Measurements from ENCODE around the gene HEXB.

Gene HEXB

DNA sequence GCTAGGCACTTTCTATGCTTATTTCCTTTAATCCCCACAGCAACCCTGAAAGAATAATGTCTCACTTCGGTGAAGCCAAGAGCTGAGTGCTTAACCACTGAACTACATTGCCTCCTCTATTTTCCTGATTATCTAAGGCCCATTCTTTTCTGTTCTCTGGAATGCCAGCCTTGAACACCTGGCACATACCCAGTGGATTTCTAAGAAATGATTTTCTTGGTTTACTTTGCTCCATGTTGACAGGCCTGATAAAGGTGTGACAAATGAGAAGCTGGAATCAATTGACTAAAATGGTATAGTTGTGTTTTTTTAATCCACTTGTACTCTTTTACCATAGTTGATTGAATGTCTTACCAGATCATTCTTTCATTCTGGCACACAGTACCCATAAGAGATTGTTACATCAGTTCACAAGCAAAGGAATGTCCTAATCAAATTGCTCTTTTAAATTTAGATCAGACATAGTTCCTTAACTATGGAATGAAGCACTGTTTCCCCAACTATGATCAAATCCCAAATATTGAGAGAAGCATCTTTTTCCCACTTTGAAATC is 35.5 kb upstream of the HEXB start:
- ATAC-seq: no peak
- H3K27me3 Mint-ChIP-seq: no peaks in the 10 kb centered on the region
- no peaks in the 10 kb centered on the region for H3K9me3 Mint-ChIP-seq

GRCh38 chr5:74651710-74652109 is 33.3 kb upstream of the HEXB start:
- no peak overlapping the region for H3K4me3 Mint-ChIP-seq
- H3K9me3 Mint-ChIP-seq: no peaks in the 10 kb centered on the region
- no peak overlapping the region for H3K27ac Mint-ChIP-seq

More for the DNA sequence above, 35.5 kb upstream of the HEXB start:
- Mint-ChIP-seq H3K27ac (no peak overlapping the region), H3K4me1 (no peaks in the 10 kb centered on the region), H3K4me3 (no peak overlapping the region)
- no peak for DNase-seq

DNA sequence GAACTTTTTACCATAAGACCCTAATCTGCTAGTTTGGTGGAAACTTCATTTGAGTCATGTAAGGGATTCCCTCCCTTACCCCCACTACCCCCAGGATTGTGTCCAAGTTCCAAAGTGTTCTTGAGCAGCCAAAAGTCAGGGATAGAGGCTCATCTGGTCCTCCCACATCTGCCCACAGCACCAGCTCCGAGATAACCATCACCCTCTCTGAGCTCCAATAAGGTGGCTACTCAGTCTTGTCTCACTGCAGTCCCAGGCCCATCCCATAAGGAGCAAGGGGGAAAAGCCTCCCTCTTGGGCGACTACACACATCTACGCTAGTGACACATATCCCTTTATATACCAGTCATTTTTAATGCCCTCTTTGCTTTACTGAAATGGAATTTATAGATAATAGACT is 32.5 kb upstream of the HEXB start:
- Mint-ChIP-seq H3K4me3 (no peak overlapping the region), H3K4me1 (no peaks in the 10 kb centered on the region), H3K27ac (no peak overlapping the region), H3K9me3 (no peaks in the 10 kb centered on the region), H3K27me3 (no peaks in the 10 kb centered on the region)
- ATAC-seq: no peak
- DNase-seq: no peak

More at GRCh38 chr5:74651710-74652109, 33.3 kb upstream of the HEXB start:
- ATAC-seq (no peak), DNase-seq (no peak)
- Mint-ChIP-seq H3K27me3 (no peaks in the 10 kb centered on the region), H3K4me1 (no peaks in the 10 kb centered on the region)

GRCh38 chr5:74653991-74654390 is 31.0 kb upstream of the HEXB start:
- ATAC-seq (no peak), DNase-seq (no peak)
- no peaks in the 10 kb centered on the region for H3K27me3 Mint-ChIP-seq
- H3K4me3 Mint-ChIP-seq: no peak overlapping the region
- no peak overlapping the region for H3K27ac Mint-ChIP-seq
- H3K9me3 Mint-ChIP-seq: no peaks in the 10 kb centered on the region
- H3K4me1 Mint-ChIP-seq: no peaks in the 10 kb centered on the region

GRCh38 chr5:74655206-74655605 is 29.8 kb upstream of the HEXB start:
- H3K9me3 Mint-ChIP-seq: no peaks in the 10 kb centered on the region
- no peaks in the 10 kb centered on the region for H3K27me3 Mint-ChIP-seq
- no peaks in the 10 kb centered on the region for H3K4me1 Mint-ChIP-seq
- no peak overlapping the region for H3K4me3 Mint-ChIP-seq
- no peak for ATAC-seq
- no peak for DNase-seq
- no peak overlapping the region for H3K27ac Mint-ChIP-seq

GRCh38 chr5:74655716-74656115 is 29.3 kb upstream of the HEXB start:
- H3K4me3 Mint-ChIP-seq: no peak overlapping the region
- no peaks in the 10 kb centered on the region for H3K9me3 Mint-ChIP-seq
- no peaks in the 10 kb centered on the region for H3K4me1 Mint-ChIP-seq
- H3K27me3 Mint-ChIP-seq: peaks cover 4% of the 10 kb centered on the region
- ATAC-seq (no peak), DNase-seq (no peak)
- H3K27ac Mint-ChIP-seq: no peak overlapping the region

DNA sequence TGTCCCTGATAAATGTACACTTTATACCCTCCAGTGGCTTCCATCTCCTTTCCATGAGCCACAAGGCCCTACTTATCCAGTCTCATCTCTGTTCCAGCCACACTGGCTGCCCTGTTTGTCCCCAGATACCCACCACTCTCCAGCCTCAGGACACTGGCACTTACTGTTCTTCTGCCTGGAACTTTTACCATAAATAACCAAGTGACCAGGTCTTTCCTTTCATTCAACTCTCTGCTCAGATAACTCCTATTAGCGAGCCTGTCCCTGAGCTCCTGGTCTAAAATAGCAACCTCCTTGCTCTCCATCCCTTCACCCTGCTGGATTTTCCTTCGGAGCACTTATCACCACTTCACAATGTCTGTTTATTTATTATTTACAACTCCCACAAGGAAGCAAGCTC is 27.9 kb upstream of the HEXB start:
- Mint-ChIP-seq H3K27ac (no peak overlapping the region), H3K9me3 (no peaks in the 10 kb centered on the region), H3K4me3 (no peak overlapping the region), H3K4me1 (no peaks in the 10 kb centered on the region), H3K27me3 (peaks cover 16% of the 10 kb centered on the region)
- no peak for DNase-seq
- no peak for ATAC-seq

DNA sequence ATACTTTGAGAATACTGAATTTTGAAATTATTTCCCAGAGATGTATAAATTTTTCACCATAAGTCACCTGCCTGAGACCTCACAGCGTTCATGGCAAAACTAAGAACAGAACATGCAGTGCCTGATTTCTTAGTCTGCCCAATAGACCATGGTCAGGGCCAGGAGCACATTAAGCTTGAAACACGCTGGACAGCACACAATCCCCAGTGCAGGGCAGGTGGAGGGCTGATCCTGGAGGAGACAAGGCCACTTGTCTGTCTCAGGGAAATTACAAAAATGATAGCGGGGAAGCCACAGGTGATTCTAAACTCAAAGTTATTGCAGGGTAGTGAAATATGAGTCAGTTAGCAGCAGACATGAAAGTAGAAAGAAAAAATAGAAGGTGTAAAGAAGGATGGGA is 25.9 kb upstream of the HEXB start:
- Mint-ChIP-seq H3K4me3 (no peak overlapping the region), H3K27ac (no peak overlapping the region), H3K27me3 (peaks cover 24% of the 10 kb centered on the region), H3K9me3 (no peaks in the 10 kb centered on the region), H3K4me1 (no peaks in the 10 kb centered on the region)
- ATAC-seq: no peak
- no peak for DNase-seq

DNA sequence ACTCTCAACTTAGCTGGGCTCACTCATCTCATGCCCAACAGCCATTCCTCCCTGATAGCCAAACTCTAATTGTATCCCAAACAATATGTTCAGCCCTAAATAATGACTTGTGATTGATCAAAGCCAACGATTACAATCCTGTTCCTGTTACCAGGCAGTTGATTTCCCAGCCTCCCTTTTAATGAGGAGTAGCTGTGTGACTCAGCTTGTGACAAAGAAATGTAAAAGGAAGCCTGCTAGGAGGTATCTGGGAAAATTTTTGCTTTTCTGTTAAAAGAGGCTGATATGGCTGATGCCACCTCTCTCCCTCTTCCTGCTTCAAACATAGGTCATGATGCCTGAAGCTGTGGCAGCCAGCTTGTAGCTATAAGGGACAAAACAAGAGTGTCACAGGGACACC is 24.9 kb upstream of the HEXB start:
- ATAC-seq (no peak), DNase-seq (no peak)
- Mint-ChIP-seq H3K27ac (no peak overlapping the region), H3K4me1 (no peaks in the 10 kb centered on the region), H3K27me3 (peaks cover 24% of the 10 kb centered on the region), H3K9me3 (no peaks in the 10 kb centered on the region), H3K4me3 (no peak overlapping the region)

GRCh38 chr5:74660873-74661272 is 24.2 kb upstream of the HEXB start:
- Mint-ChIP-seq H3K4me1 (no peaks in the 10 kb centered on the region), H3K4me3 (no peak overlapping the region), H3K27ac (no peak overlapping the region), H3K27me3 (peaks cover 24% of the 10 kb centered on the region), H3K9me3 (no peaks in the 10 kb centered on the region)
- no peak for ATAC-seq
- no peak for DNase-seq

- no peak for DNase-seq
- no peak overlapping the region for H3K27ac Mint-ChIP-seq
- ATAC-seq: no peak
- H3K27me3 Mint-ChIP-seq: peaks cover 24% of the 10 kb centered on the region
- H3K4me1 Mint-ChIP-seq: no peaks in the 10 kb centered on the region
- no peaks in the 10 kb centered on the region for H3K9me3 Mint-ChIP-seq
- H3K4me3 Mint-ChIP-seq: no peak overlapping the region
Observed at GRCh38 chr5:74664551-74664950, 20.5 kb upstream of the HEXB start.

DNA sequence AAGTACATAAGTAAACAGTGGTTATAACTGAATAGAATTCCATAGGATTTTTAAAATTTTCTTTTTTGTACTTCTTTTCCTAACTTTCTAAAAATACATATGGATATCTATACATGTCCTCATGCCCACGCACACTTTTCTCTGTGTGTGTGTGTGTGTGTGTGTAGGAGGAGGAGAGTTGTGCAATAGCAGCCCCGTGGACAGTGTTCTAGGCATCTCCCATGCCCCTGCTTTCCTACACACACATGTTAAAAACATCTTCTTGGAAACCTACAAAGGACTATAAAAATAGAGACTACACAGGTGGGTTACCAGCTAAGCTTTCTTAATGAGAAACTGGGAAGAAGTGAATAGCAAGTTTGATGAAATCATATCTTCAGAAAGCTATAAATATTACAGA is 19.8 kb upstream of the HEXB start:
- peaks cover 24% of the 10 kb centered on the region for H3K27me3 Mint-ChIP-seq
- DNase-seq (no peak), ATAC-seq (no peak)
- H3K9me3 Mint-ChIP-seq: no peaks in the 10 kb centered on the region
- no peaks in the 10 kb centered on the region for H3K4me1 Mint-ChIP-seq
- no peak overlapping the region for H3K4me3 Mint-ChIP-seq
- H3K27ac Mint-ChIP-seq: no peak overlapping the region

- Mint-ChIP-seq H3K4me3 (no peak overlapping the region), H3K4me1 (no peaks in the 10 kb centered on the region), H3K9me3 (no peaks in the 10 kb centered on the region), H3K27me3 (peaks cover 19% of the 10 kb centered on the region), H3K27ac (no peak overlapping the region)
- ATAC-seq (no peak), DNase-seq (no peak)
Observed at GRCh38 chr5:74665816-74666215, 19.2 kb upstream of the HEXB start.

GRCh38 chr5:74667396-74667795 is 17.6 kb upstream of the HEXB start:
- H3K9me3 Mint-ChIP-seq: no peaks in the 10 kb centered on the region
- no peaks in the 10 kb centered on the region for H3K4me1 Mint-ChIP-seq
- ATAC-seq (no peak), DNase-seq (no peak)
- H3K27ac Mint-ChIP-seq: no peak overlapping the region
- H3K4me3 Mint-ChIP-seq: no peak overlapping the region
- H3K27me3 Mint-ChIP-seq: peaks cover 9% of the 10 kb centered on the region

- Mint-ChIP-seq H3K4me1 (no peaks in the 10 kb centered on the region), H3K4me3 (no peak overlapping the region), H3K9me3 (no peaks in the 10 kb centered on the region), H3K27me3 (no peaks in the 10 kb centered on the region), H3K27ac (no peak overlapping the region)
- ATAC-seq (no peak), DNase-seq (no peak)
Observed at GRCh38 chr5:74669821-74670220, 15.2 kb upstream of the HEXB start.

DNA sequence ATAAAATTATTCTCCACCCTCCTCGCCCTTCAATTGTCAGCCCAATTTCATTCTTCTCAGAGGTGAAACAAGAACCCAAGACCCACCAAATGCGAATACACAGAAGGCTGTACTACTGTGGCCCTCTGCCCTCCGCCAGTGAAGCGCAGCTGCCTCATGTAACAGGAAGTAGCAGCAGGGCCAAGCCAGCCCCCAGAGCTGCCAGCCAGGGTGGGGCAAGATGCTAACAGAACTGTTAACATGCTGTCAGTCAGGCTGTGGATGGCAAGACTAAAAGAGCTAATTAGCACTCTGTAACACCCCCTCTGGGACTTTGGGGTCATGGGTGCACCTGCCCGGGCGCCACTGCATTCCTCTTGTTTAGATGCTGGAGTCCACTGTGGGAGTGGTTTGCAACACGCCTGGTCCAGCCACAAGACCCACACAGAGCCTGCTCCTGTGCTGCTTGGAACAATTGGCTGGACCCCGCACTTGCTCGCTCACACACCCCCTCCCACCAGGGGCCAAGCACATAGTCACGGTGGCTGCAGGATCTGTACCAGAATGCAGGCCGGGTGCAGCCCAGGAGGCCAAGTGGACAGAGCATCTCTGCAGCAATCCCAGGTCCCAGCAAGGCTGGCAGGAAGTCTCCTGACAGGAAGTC is 14.5 kb upstream of the HEXB start:
- Mint-ChIP-seq H3K9me3 (no peaks in the 10 kb centered on the region), H3K27ac (no peak overlapping the region), H3K27me3 (no peaks in the 10 kb centered on the region), H3K4me3 (no peak overlapping the region), H3K4me1 (no peaks in the 10 kb centered on the region)
- no peak for DNase-seq
- ATAC-seq: no peak

DNA sequence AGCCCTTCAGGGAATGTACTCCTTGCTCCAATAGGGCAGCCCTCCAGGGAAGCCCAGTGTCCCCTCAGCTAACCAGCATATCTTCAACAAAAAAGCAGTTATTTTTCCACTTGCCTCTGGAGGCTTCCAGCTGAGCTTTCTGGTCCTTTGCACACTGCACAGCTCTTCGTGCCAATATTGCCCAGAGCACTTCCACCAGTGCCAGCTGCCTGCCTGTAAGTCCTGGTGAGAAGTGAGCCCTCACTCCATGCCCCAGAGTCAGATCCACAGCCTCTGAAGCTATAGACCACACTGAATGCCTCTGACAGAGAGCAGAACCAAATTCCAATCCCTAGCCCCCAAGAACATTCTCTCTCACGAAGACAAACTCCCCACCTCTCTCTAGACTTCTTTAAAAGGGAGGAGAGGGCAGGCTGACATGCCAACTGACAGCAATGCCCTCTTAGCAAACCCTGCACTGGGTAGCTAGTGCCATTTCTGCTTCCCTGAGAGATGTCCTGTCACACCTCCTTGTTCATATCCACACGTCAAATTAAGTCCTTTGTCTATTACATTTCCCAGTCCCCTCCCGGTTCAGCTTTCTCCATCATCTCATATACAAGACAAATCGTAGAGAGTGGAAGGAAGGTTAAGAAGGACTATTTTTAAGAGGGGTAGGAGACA is 12.7 kb upstream of the HEXB start:
- no peaks in the 10 kb centered on the region for H3K4me1 Mint-ChIP-seq
- ATAC-seq (no peak), DNase-seq (no peak)
- H3K27me3 Mint-ChIP-seq: no peaks in the 10 kb centered on the region
- H3K4me3 Mint-ChIP-seq: no peak overlapping the region
- H3K9me3 Mint-ChIP-seq: no peaks in the 10 kb centered on the region
- H3K27ac Mint-ChIP-seq: peak overlapping the region in 1 of 2 donors; percentile 63
